C4-2B (cell line): ENCODE data around the gene AZIN2.

ENCODE experiments used
- CTCF ChIP-seq: fragments of 450-650 bp; conservative IDR thresholded peaks from 2 replicates; pipeline ENCODE4 v1.5.1; 2017; ENCODE audit warnings: mild to moderate bottlenecking
- ZFX ChIP-seq: fragments of 450-650 bp; IDR thresholded peaks from 2 replicates; pipeline ENCODE4 v1.6.1; 2017

GRCh38 chr1:33061834-33062233 lies 19.1 kb upstream of the AZIN2 start:
- no peak for TF ChIP-seq CTCF
- TF ChIP-seq ZFX = no peak
